ENCODE measurements around the gene KCNK2.

- TF ChIP-seq, protein P1, sequence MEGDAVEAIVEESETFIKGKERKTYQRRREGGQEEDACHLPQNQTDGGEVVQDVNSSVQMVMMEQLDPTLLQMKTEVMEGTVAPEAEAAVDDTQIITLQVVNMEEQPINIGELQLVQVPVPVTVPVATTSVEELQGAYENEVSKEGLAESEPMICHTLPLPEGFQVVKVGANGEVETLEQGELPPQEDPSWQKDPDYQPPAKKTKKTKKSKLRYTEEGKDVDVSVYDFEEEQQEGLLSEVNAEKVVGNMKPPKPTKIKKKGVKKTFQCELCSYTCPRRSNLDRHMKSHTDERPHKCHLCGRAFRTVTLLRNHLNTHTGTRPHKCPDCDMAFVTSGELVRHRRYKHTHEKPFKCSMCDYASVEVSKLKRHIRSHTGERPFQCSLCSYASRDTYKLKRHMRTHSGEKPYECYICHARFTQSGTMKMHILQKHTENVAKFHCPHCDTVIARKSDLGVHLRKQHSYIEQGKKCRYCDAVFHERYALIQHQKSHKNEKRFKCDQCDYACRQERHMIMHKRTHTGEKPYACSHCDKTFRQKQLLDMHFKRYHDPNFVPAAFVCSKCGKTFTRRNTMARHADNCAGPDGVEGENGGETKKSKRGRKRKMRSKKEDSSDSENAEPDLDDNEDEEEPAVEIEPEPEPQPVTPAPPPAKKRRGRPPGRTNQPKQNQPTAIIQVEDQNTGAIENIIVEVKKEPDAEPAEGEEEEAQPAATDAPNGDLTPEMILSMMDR (IDR thresholded peaks at IDR 0.05; ENCODE audit: borderline replicate concordance, extremely low read depth, low read length, poor library complexity, severe bottlenecking) = no peak
- TF ChIP-seq EZH2 (IDR thresholded peaks at IDR 0.05; ENCODE audit: borderline replicate concordance, low read depth, low read length, severe bottlenecking) = no peak
Measured at GRCh38 chr1:215115760-215116159, 33.2 kb downstream of the KCNK2 start.
